K562 (cell line): Measurements from ENCODE around the gene KPNA4. TPM values are rescaled to one million over a fixed set of nuclear protein-coding genes. Genes with fewer than 3 reads are reported as not detected.

ENCODE experiments used
- CHD4 ChIP-seq: fragments of 200-600 bp; sonication (generic); IDR thresholded peaks from 3 replicates; pipeline ENCODE4 v1.6.1; 2012; ENCODE audit warnings: low read depth, mild to moderate bottlenecking, mixed read lengths, low read length, inconsistent platforms; ENCODE audit not compliant: insufficient read depth, insufficient replicate concordance, poor library complexity, severe bottlenecking
- ETV5 ChIP-seq: sonication (generic); formaldehyde crosslinking; IDR thresholded peaks from 2 replicates; pipeline ENCODE4 v1.4.0; 2020; ENCODE audit warnings: low read depth, mild to moderate bottlenecking, missing genetic modification reagents
- KLF6 ChIP-seq: fragments of 250-450 bp; sonication (Bioruptor Pico); IDR thresholded peaks from 2 replicates; pipeline ENCODE4 v1.4.0; 2020; ENCODE audit warnings: mild to moderate bottlenecking, moderate library complexity, borderline replicate concordance
- NCOA1 ChIP-seq: fragments of 450-650 bp; IDR thresholded peaks from 2 replicates; pipeline ENCODE4 v1.6.1; 2016; ENCODE audit warnings: low read depth
- POLR2B ChIP-seq: fragments of 450-650 bp; IDR thresholded peaks from 2 replicates; pipeline ENCODE4 v1.6.1; 2018; ENCODE audit warnings: low read depth; ENCODE audit not compliant: partially characterized antibody
- TCF3 ChIP-seq: sonication (generic); formaldehyde crosslinking; IDR thresholded peaks from 2 replicates; pipeline ENCODE4 v1.4.0; 2020; ENCODE audit warnings: mild to moderate bottlenecking, missing genetic modification reagents
- ZNF609 ChIP-seq: sonication (generic); formaldehyde crosslinking; IDR thresholded peaks from 2 replicates; pipeline ENCODE4 v1.8.1; 2023; ENCODE audit warnings: missing genetic modification reagents, mild to moderate bottlenecking, borderline replicate concordance
- ZZZ3 ChIP-seq: fragments of 450-650 bp; IDR thresholded peaks from 2 replicates; pipeline ENCODE4 v1.6.1; 2016; ENCODE audit warnings: antibody characterized with exemption, mild to moderate bottlenecking, moderate library complexity
- polyA plus RNA-seq, 8 experiments: library from polyadenylated mRNA; depleted of rRNA in 4 of 8; stranded (reverse) in 5 of 8; unstranded in 3 of 8; fragments of >200 nt; fragmentation: Nextera tagmentation in 2 of 8; fragmentation: Illumina TruSeq in 1 of 8; extraction: Ambion mirVana in 2 of 8; extraction: Trizol in 1 of 8; gene quantifications; 2 replicates each; pipeline versions ENCODE4 v1.2.1 to v1.2.3, GENCODE V29; 2011 to 2014; ENCODE audit warnings: inconsistent platforms in 1 of 8, missing spikeins in 1 of 8
- total RNA-seq, 7 experiments: library from RNA; depleted of rRNA in 6 of 7; stranded (reverse); fragments of >200 nt in 6 of 7; fragmentation: Illumina TruSeq in 2 of 7; extraction: Trizol in 2 of 7; gene quantifications; 2 replicates each; pipeline versions ENCODE4 v1.2.1 to v1.2.3, GENCODE V29; 2011 to 2021; ENCODE audit warnings: low replicate concordance in 1 of 7
- TF ChIP-seq, protein P1 (sequence below), 2 experiments: fragments of 200-800 bp in 1 of 2; sonication (Bioruptor generic) in 1 of 2; sonication (generic) in 1 of 2; formaldehyde crosslinking in 1 of 2; IDR thresholded peaks in 1 of 2; conservative IDR thresholded peaks in 1 of 2; 2 replicates each; pipeline versions ENCODE4 v1.5.0 to v1.6.1; 2016 to 2020; ENCODE audit warnings: missing compliant biosample characterization in 1 of 2, missing genetic modification characterization in 1 of 2, missing genetic modification reagents in 1 of 2
- TF ChIP-seq, protein P2 (sequence below): fragments of 200-400 bp; formaldehyde crosslinking; IDR thresholded peaks from 2 replicates; pipeline ENCODE4 v1.6.1; 2017; ENCODE audit warnings: mild to moderate bottlenecking, low read depth, low read length, moderate library complexity
- TF ChIP-seq, protein P3 (sequence below): fragments of 450-650 bp; IDR thresholded peaks from one replicate; pipeline ENCODE4 v1.6.1; 2018; ENCODE audit warnings: mild to moderate bottlenecking, moderate library complexity; ENCODE audit not compliant: partially characterized antibody

The KPNA4 gene
- total and polyA plus RNA-seq, 9 of the 15 experiments (the other 6 are each of a cell fraction or from before 2014, with no cell fraction given), result 13.9 to 66.6 (median 34.5) TPM

DNA sequence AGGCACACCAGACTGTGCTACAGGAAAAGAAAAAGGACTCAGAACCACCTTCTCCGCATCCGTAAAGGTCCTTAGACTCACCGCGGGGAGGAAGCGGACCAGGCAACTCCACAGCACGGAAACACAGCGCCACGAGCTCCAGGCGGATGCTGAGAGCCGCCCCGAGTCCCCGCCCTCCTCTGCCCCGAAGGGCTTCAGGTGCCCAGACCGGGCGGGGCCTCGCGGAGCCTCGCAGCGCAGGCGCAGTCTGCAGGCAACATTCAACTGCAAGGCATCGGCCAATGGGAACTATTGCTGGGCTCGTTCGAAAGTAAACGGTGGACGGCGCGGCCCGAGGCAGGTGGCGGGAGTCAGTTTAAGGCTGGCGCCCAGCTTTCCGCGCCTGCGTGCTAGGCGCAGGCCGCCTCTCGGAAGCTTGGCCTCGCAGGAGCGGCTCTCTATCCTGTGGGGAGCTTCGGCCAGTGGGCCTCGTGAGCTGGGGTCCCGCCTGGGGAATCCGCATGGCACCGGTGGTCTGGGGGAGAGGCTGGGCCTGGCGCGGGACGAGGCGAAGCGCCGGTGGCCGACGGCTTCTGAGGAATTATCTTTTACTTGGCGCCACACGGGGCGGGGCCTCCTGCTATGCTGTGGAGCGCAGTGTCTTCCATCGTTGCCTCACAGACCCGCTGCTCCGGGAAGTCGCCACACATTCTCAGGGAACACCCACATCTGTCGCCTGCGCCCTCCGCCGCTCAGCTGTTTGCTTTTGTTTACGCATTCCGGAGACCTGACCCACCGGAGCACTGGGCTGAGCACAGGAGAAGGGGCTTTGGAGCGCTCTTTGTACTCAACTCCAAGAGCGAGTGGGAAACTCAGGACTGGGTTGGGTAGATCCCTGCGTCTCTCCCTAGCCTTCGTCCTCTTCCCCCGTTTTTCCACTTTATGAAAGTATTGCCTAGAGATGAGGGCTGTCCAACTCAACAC, 115.5 kb downstream of the KPNA4 start, which contains the start of gene TRIM59 (continued):
- TF ChIP-seq, protein P1, sequence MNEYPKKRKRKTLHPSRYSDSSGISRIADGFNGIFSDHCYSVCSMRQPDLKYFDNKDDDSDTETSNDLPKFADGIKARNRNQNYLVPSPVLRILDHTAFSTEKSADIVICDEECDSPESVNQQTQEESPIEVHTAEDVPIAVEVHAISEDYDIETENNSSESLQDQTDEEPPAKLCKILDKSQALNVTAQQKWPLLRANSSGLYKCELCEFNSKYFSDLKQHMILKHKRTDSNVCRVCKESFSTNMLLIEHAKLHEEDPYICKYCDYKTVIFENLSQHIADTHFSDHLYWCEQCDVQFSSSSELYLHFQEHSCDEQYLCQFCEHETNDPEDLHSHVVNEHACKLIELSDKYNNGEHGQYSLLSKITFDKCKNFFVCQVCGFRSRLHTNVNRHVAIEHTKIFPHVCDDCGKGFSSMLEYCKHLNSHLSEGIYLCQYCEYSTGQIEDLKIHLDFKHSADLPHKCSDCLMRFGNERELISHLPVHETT (CRISPR knock-in tag; conservative IDR thresholded peaks at IDR 0.05 in 1 of 2, IDR thresholded peaks at IDR 0.05 in 1 of 2), result peak in 1 of 2 experiments; percentile 82; a peak in 2 of 4 replicates
- TF ChIP-seq ZZZ3 (no peak), TCF3 (peak; percentile 41), NCOA1 (no peak; the same call in 1 of the 2 replicates), POLR2B (peak; percentile 69), KLF6 (CRISPR knock-in tag) (peak; percentile 51; the same call in 1 of the 2 replicates), ZNF609 (CRISPR knock-in tag) (peak; percentile 92; the same call in 1 of the 2 replicates), ETV5 (peak; percentile 52; the same call in 1 of the 2 replicates), CHD4 (no peak)
- TF ChIP-seq, protein P2, sequence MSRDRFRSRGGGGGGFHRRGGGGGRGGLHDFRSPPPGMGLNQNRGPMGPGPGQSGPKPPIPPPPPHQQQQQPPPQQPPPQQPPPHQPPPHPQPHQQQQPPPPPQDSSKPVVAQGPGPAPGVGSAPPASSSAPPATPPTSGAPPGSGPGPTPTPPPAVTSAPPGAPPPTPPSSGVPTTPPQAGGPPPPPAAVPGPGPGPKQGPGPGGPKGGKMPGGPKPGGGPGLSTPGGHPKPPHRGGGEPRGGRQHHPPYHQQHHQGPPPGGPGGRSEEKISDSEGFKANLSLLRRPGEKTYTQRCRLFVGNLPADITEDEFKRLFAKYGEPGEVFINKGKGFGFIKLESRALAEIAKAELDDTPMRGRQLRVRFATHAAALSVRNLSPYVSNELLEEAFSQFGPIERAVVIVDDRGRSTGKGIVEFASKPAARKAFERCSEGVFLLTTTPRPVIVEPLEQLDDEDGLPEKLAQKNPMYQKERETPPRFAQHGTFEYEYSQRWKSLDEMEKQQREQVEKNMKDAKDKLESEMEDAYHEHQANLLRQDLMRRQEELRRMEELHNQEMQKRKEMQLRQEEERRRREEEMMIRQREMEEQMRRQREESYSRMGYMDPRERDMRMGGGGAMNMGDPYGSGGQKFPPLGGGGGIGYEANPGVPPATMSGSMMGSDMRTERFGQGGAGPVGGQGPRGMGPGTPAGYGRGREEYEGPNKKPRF, result no peak
- TF ChIP-seq, protein P3, sequence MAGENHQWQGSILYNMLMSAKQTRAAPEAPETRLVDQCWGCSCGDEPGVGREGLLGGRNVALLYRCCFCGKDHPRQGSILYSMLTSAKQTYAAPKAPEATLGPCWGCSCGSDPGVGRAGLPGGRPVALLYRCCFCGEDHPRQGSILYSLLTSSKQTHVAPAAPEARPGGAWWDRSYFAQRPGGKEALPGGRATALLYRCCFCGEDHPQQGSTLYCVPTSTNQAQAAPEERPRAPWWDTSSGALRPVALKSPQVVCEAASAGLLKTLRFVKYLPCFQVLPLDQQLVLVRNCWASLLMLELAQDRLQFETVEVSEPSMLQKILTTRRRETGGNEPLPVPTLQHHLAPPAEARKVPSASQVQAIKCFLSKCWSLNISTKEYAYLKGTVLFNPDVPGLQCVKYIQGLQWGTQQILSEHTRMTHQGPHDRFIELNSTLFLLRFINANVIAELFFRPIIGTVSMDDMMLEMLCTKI, result no peak
